Measurements from ENCODE around the gene MIX23.

The MIX23 gene

DNA sequence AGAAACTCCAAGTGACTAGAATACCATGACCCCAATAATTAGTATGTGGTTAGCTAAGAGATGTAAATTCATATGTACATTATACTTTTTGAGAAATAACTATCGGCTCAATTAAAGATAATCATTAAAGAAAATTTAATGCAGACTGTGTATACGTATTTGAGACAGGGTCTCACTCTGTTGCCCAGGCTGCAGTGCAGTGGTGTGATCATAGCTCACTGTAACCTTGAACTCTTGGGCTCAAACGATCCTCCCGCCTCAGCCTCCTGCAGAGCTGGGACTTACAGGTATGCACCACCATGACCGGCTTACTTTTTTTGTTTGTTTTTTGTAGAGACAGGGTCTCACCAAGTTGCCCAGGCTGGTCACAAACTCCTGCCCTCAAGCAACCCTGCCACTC, 66.7 kb downstream of the MIX23 start:
- H3K4me1 ChIP-seq (ENCODE audit: insufficient read depth, low read length, poor library complexity, severe bottlenecking), result peaks cover 12% of the 10 kb centered on the region
- H3K79me2 ChIP-seq (ENCODE audit: insufficient read depth, low read length), result no peaks in the 10 kb centered on the region
- H2AFZ ChIP-seq (ENCODE audit: low read length), result no peak overlapping the region
- H3F3A ChIP-seq (ENCODE audit: low read depth), result no peaks in the 10 kb centered on the region
- H3K9ac ChIP-seq (ENCODE audit: low read depth, low read length, poor library complexity, severe bottlenecking), result no peak overlapping the region
- H3K4me3 ChIP-seq (ENCODE audit: low read length, poor library complexity, severe bottlenecking), result no peak overlapping the region
- no peak overlapping the region for H3K4me2 ChIP-seq (ENCODE audit: low read depth, low read length, poor library complexity, severe bottlenecking)
- no peaks in the 10 kb centered on the region for H3K9me2 ChIP-seq (replicated peaks; ENCODE audit: low read depth, low read length)
- H3K27me3 ChIP-seq (ENCODE audit: insufficient read depth, low read length, poor library complexity, severe bottlenecking), result peaks cover 42% of the 10 kb centered on the region
- no peaks in the 10 kb centered on the region; the same call in 1 of the 2 replicates for H3K9me3 ChIP-seq (ENCODE audit: insufficient read depth, low read depth, low read length)
- no peaks in the 10 kb centered on the region for H4K20me1 ChIP-seq (ENCODE audit: insufficient read depth, low read length, poor library complexity, severe bottlenecking)
- H3K36me3 ChIP-seq (ENCODE audit: insufficient read depth, low read length), result no peaks in the 10 kb centered on the region
- TF ChIP-seq EZH2phosphoT487 (IDR thresholded peaks at IDR 0.05; ENCODE audit: borderline replicate concordance), result no peak
- TF ChIP-seq, protein P1, sequence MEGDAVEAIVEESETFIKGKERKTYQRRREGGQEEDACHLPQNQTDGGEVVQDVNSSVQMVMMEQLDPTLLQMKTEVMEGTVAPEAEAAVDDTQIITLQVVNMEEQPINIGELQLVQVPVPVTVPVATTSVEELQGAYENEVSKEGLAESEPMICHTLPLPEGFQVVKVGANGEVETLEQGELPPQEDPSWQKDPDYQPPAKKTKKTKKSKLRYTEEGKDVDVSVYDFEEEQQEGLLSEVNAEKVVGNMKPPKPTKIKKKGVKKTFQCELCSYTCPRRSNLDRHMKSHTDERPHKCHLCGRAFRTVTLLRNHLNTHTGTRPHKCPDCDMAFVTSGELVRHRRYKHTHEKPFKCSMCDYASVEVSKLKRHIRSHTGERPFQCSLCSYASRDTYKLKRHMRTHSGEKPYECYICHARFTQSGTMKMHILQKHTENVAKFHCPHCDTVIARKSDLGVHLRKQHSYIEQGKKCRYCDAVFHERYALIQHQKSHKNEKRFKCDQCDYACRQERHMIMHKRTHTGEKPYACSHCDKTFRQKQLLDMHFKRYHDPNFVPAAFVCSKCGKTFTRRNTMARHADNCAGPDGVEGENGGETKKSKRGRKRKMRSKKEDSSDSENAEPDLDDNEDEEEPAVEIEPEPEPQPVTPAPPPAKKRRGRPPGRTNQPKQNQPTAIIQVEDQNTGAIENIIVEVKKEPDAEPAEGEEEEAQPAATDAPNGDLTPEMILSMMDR (conservative IDR thresholded peaks at IDR 0.05; ENCODE audit: low read length), result no peak

DNA sequence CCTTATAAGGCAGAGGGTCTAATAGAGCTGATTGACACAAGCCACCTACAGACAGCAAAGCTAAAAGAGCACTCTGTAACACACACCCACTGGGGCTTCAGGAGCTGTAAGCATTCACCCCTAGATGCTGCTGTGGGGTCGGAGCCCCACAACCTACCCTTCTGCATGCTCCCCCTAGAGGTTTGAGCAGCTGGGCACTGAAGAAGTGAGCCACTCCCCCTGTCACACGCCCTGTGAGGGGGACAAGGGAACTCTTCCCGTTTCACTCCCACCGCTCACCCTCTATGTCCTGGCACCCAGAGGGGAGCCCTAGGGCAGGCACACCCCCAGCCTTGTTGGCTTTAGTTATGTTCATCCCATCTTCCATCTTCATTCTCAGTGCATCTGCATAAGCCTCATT, 67.4 kb downstream of the MIX23 start:
- Histone ChIP-seq H3K79me2 (ENCODE audit: insufficient read depth, low read length) (no peaks in the 10 kb centered on the region), H3K9me3 (ENCODE audit: insufficient read depth, low read depth, low read length) (no peaks in the 10 kb centered on the region; the same call in 1 of the 2 replicates), H3K9me2 (replicated peaks; ENCODE audit: low read depth, low read length) (no peaks in the 10 kb centered on the region), H3K4me1 (ENCODE audit: insufficient read depth, low read length, poor library complexity, severe bottlenecking) (peaks cover 10% of the 10 kb centered on the region), H3F3A (ENCODE audit: low read depth) (no peaks in the 10 kb centered on the region), H3K9ac (ENCODE audit: low read depth, low read length, poor library complexity, severe bottlenecking) (no peak overlapping the region), H3K4me2 (ENCODE audit: low read depth, low read length, poor library complexity, severe bottlenecking) (no peak overlapping the region), H3K4me3 (ENCODE audit: low read length, poor library complexity, severe bottlenecking) (no peak overlapping the region), H4K20me1 (ENCODE audit: insufficient read depth, low read length, poor library complexity, severe bottlenecking) (no peaks in the 10 kb centered on the region), H3K27me3 (ENCODE audit: insufficient read depth, low read length, poor library complexity, severe bottlenecking) (peaks cover 49% of the 10 kb centered on the region), H2AFZ (ENCODE audit: low read length) (no peak overlapping the region), H3K36me3 (ENCODE audit: insufficient read depth, low read length) (no peaks in the 10 kb centered on the region)
- TF ChIP-seq EZH2phosphoT487 (IDR thresholded peaks at IDR 0.05; ENCODE audit: borderline replicate concordance), result no peak
- TF ChIP-seq, protein P1 (conservative IDR thresholded peaks at IDR 0.05; ENCODE audit: low read length), result peak; percentile 44

DNA sequence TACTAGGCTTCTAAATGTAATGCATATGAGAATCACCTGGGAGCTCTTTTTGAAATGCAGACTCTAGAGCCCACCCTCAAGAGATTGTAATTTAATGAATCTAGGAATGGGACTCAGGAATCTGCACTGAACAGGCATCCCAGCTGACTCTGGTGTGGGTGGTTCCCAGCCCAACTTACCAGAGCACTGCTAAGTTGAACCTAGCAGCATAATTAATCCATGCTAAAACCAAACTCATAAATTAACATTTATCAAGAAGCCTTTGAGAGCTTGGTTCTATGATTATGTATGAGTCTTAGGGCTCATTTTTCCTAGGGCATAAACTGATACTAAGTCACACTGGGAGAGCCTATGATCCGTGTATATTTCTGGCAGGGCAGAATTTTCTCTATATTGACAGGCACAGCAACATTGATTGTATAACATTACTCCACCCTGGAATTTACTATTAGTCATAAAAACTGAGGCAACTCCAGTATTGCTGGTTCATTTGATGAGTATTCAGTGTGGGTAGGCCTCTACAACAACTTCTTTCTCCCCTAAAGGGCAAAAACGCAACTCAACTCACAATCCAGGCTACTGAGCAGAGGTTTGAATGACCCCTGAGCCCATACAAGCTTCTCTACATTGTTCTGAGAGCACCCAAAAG, 68.7 kb downstream of the MIX23 start:
- H3K9ac ChIP-seq (ENCODE audit: low read depth, low read length, poor library complexity, severe bottlenecking), result no peak overlapping the region
- H3K9me2 ChIP-seq (replicated peaks; ENCODE audit: low read depth, low read length), result no peaks in the 10 kb centered on the region
- H3K4me3 ChIP-seq (ENCODE audit: low read length, poor library complexity, severe bottlenecking), result no peak overlapping the region
- no peak overlapping the region for H2AFZ ChIP-seq (ENCODE audit: low read length)
- TF ChIP-seq, protein P1 (conservative IDR thresholded peaks at IDR 0.05; ENCODE audit: low read length), result no peak
- TF ChIP-seq EZH2phosphoT487 (IDR thresholded peaks at IDR 0.05; ENCODE audit: borderline replicate concordance), result no peak
- H3K79me2 ChIP-seq (ENCODE audit: insufficient read depth, low read length), result no peaks in the 10 kb centered on the region
- H3K36me3 ChIP-seq (ENCODE audit: insufficient read depth, low read length), result no peaks in the 10 kb centered on the region
- peaks cover 10% of the 10 kb centered on the region for H3K4me1 ChIP-seq (ENCODE audit: insufficient read depth, low read length, poor library complexity, severe bottlenecking)
- no peaks in the 10 kb centered on the region for H4K20me1 ChIP-seq (ENCODE audit: insufficient read depth, low read length, poor library complexity, severe bottlenecking)
- peaks cover 50% of the 10 kb centered on the region for H3K27me3 ChIP-seq (ENCODE audit: insufficient read depth, low read length, poor library complexity, severe bottlenecking)
- H3F3A ChIP-seq (ENCODE audit: low read depth), result no peaks in the 10 kb centered on the region
- no peaks in the 10 kb centered on the region for H3K9me3 ChIP-seq (ENCODE audit: insufficient read depth, low read depth, low read length)
- no peak overlapping the region for H3K4me2 ChIP-seq (ENCODE audit: low read depth, low read length, poor library complexity, severe bottlenecking)
